Upper lobe of left lung (tissue), 4 donors: ENCODE results near the gene SLC25A22.

Experiments used
- CTCF ChIP-seq, 6 experiments: fragments of 450-650 bp in 4 of 6; fragments of 200-600 bp in 2 of 6; sonication (generic) in 2 of 6; IDR thresholded peaks; one replicate each; pipeline ENCODE4 v1.5.1; 2016 to 2019; ENCODE audit warnings: antibody characterized with exemption in 6 of 6
- EP300 ChIP-seq, 4 donors: sonication (generic); formaldehyde crosslinking; IDR thresholded peaks; one replicate each; pipeline ENCODE4 v1.5.1; 2017; ENCODE audit warnings: antibody characterized with exemption in 4 of 4, control low read depth in 2 of 4
- POLR2A ChIP-seq, 4 donors: fragments of 450-650 bp; IDR thresholded peaks; one replicate each; pipeline ENCODE4 v1.5.1; 2016 to 2017; ENCODE audit warnings: antibody characterized with exemption in 4 of 4, mild to moderate bottlenecking in 2 of 4
- POLR2AphosphoS5 ChIP-seq, 2 donors: sonication (generic); formaldehyde crosslinking; IDR thresholded peaks; one replicate each; pipeline ENCODE4 v1.5.1; 2017; ENCODE audit warnings: antibody characterized with exemption in 2 of 2

DNA sequence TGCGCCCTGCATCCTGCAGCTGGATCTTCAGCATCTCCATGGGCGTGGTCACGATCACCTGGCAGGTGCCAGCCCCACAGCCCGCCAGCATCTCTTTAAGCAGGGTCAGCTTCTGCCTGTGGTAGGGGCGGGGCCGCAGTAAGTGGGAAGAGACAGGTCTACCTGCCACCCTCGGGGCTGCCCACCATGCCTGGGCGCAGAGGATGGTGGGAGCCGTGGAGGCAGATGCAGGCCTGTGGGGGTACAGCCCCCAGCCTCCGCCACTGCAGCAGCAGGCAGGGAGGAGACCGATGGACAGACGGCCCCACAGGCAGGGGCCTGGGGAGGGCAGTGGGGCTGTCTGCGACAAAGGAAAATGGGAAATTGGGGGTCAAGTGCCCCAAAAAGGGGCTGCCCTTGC, 5.2 kb downstream of the SLC25A22 start:
- TF ChIP-seq POLR2A (IDR thresholded peaks at IDR 0.05) (no peak), CTCF (IDR thresholded peaks at IDR 0.05) (no peak), POLR2AphosphoS5 (IDR thresholded peaks at IDR 0.05) (no peak), EP300 (IDR thresholded peaks at IDR 0.05) (no peak)
